GM19397 (cell line): ENCODE data around the gene PRELID2.
"Not testable (repeated sequence)": the region's sequence is repeated elsewhere in the genome, so short reads cannot be mapped to it uniquely, and the experiment has no call there.

Source experiments
- ATAC-seq: cut with Tn5 transposase; IDR thresholded peaks from one replicate; pipeline ENCODE4 v1.9.1; 2021; ENCODE audit warnings: mild to moderate bottlenecking, moderate library complexity; ENCODE audit not compliant: unreplicated experiment

PRELID2 gene

DNA sequence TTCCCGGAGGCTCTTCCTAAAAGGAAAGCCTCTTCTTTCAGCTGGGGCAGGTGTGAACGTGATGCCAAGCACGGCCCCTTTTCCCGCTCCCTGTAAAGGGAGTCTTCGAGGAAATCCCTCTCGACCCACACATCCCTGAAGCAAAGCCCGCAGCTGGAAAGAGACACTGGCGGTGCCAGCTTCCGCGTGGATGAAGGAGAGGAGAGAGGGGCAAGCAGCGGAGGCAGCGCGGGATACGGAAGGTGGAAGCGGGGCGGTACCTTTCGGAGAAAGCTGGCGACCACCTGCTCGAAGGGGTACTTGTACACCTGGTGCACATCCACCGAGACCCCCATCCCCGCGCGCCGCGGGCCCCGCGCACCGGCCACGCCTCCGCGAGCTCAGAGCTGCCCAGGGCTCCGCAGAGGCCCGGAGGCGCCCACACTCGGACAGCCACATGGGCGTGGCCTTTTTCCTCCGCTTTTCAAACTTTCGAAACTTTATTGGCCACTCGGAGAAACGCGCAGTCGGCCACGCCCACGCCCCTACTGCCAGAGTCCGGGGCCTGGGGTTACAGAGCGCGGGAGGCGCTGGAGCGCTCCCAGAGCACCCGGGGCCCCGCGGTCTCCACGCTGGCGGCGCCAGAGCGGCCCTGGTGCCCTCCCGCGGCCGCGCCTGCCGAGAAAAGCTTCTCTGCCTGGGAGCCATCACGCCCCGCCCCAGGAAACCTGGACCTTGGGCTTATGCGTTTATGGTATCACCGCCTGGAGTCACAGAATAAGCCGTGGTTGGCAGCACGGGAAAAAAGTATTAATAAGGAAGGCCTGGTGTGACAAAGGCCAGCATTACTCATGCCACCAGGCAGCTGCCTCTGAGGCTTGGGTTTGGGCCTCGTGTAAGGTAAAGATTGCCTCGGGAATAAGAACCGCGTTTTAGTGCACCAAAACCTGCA, at the start of gene PRELID2:
Gene PRELID2 (minus strand): TSS at position 426 of the 931 bp plus-strand sequence. CDS start 91 bp downstream, at position 335.
- ATAC-seq: peak; percentile 84

DNA sequence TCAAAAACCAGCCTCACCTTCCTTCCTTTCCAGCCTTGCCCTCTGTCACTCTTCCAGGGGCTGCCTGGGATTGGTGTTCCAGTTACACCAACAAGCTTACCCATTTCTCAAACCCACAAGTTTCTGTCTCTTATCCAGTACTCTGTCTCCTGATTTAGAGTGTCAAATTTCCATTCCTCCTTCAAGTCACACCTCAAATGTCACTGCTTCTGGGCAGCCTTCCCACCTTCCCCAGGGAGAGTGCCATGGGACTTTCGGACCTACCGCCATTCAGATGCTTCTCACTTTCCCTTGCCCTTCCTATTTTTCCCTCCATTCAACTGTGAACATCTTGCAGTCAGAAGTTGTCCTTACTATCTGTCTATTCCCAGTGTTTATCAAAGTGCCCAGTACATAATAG, 39.6 kb upstream of the PRELID2 start:
- no peak for ATAC-seq

GRCh38 chr5:145872914-145873313, 37.8 kb upstream of the PRELID2 start, which contains the start of gene GRXCR2:
Gene GRXCR2 (minus strand): TSS chr5:145873014. CDS start chr5:145872968, 46 bp downstream.
- ATAC-seq: no peak

DNA sequence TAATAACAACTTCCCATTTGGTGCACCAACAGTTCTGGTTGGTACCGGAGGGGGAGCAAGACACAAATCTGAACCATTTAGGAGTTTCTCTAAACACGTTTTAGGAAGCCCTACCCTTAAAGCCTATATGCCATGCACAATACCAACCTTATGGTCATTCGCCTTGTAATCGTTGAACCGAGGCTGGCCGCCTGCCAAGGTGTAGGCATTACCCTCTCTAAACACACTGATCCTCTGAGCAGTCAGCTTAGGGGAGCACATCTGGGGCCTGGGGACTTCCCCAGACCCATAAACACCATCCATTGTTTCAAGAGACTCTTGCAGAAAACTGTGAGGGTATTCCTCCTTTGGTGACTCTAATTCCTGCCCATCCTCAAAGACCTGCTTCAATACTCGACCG, 37.3 kb upstream of the PRELID2 start:
- ATAC-seq: no peak

DNA sequence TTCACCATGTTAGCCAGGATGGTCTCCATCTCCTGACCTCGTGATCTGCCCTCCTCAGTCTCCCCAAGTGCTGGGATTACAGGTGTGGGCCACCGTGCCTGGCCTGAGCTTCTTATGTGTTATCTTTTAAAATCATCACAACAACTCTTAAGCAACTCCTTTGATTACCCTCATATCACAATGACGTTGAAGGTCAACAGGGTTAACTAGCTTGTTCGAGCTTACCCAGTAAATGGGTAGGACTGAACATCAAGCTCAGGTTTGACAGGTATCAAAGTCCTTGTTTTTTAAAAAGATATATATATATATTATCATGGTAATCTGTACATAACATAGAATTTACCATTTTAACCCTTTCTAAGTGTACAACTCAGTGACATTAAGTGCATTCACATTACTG, 34.6 kb upstream of the PRELID2 start:
- no peak for ATAC-seq

- ATAC-seq: no peak
Measured at GRCh38 chr5:145867806-145868205, 32.7 kb upstream of the PRELID2 start.

- ATAC-seq: not testable (repeated sequence)
Measured at GRCh38 chr5:145864432-145864831, 29.3 kb upstream of the PRELID2 start.

- ATAC-seq: no peak
Measured at GRCh38 chr5:145863003-145863402, 27.9 kb upstream of the PRELID2 start.

DNA sequence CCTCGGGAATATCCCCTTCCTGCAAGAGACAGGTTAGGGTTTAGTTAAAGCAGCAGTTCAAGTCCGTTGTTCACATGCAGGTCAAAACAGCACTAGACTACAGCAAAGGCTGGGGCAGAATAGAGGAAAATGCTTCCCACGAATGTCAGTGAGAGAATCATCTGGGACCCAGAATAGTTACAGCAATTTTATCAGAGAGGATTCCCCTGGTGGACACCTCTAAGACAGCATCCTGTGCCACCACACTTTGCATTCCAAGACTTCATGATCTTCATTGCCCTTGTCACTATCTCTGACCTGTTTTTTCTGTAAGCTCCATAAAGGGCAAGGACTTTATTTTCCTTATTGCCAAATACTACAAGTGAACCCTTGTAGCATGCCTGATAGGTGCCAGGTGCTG, 24.8 kb upstream of the PRELID2 start:
- ATAC-seq: no peak

DNA sequence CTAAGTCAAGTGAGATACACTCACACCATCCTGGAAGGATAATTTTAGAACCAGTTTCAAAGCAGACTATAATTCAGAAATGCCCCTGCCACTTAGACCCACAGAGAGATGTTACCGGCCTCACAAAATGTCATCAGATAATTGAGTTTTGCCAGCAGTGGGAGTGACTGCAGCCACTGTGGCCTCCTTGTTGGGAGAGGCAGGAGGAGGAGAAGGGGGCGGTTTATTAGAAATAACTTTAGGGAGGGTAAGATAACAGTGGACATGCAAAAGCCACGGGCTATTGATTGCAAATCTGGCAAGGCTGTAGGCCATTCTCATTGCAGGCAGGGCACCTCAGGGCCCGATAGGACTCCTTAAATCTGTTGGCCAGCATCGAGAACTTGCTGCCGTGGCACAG, 24.3 kb upstream of the PRELID2 start:
- ATAC-seq: no peak

GRCh38 chr5:145858959-145859358, 23.8 kb upstream of the PRELID2 start:
- ATAC-seq: no peak

- ATAC-seq: no peak
Measured at GRCh38 chr5:145856285-145856818, 21.2 kb upstream of the PRELID2 start.

GRCh38 chr5:145855763-145856267, 20.7 kb upstream of the PRELID2 start:
- ATAC-seq: no peak

GRCh38 chr5:145854651-145855258, 19.6 kb upstream of the PRELID2 start:
- no peak for ATAC-seq

DNA sequence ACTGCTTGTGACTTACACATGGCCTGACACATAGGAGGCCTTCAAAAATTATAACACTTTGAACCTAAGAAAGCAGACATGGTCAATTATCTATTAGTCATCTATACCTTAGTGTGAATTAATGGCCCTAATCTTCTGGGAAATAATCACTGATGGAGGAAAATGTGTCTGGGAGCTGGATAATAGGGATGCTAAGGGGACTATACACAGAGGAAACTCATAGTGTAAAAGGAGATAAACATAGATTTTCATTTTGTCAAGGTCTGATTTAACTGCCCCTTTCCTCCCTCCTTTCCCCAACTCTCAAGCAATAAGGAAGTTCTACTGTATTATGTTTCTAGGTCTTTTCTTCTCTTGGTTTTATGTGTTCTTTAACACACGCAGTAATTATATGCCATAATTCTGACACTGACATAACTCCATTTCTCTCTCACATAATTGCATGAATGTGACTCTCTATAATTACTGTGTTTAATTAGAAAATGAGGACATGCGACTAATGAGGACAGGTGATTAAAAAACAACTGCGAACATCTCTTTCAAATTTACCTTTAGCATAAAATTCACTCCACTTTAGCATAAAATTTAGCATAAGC, 18.7 kb upstream of the PRELID2 start:
- no peak for ATAC-seq

GRCh38 chr5:145852990-145853389, 17.8 kb upstream of the PRELID2 start:
- ATAC-seq: no peak

DNA sequence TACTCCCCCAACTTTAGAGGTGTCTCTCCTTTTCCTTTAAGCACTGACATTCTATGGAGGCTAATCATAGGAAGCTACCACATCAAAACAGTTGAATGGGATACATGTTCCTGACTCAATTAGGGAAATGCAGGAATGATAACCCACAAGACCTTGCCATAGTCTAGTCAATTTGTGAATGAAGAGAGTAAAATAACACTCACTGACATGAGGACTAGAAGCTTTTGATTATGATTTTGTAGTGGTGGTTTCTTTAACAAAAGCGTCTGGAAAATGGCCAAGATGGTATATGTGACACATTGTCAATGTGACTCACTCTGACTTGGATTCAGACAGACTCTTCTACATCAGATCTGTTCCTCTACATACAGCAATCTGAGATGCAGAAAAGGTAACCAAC, 13.7 kb upstream of the PRELID2 start:
- no peak for ATAC-seq

- ATAC-seq: no peak
Measured at GRCh38 chr5:145847499-145848497, 12.7 kb upstream of the PRELID2 start.

DNA sequence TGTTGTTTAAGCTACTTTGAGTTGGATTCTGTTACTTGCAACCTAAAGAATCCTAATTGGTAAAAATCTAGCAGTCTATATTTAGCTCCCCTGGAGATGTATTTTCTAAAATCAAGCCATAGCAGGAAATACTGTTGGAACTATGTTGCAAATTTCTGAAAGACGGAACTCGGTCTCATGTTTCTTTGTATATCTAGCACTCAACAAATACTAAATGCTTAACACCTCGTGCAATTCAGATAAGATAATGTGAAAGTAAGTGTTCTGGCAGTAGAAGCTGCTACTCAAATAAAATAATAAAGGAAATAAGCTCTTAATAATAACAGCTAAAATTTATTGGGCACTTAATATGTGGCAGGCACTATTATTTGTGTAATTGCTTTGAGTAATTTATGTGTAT, 10.9 kb upstream of the PRELID2 start:
- ATAC-seq: no peak

DNA sequence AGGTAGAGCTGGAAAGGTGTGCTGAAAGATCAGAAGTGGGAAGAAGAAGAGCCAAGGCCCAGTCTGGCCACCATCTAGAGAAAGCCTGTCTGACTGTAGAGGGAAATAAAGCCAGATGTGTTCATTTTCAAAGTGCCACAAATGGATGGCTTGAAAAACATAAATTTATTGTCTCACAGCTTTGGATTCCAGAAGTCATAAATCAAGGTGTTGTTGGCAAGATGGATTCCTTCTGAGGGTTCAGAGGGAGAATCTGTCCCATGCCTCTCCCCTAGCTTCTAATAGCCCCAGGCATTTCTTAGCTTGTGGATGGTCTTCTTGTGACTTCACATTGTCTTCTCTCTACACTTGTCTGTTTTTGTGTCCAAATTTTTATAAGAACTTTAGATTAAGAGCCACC, 6.2 kb upstream of the PRELID2 start:
- no peak for ATAC-seq
